ENCODE results near the gene LONRF2.

- TF ChIP-seq CTCF (IDR thresholded peaks at IDR 0.05) (no peak), POLR2A (IDR thresholded peaks at IDR 0.05) (no peak)
These were observed 12.2 kb downstream of the LONRF2 start for GRCh38 chr2:100309973-100310719.
